ENCODE measurements around the gene ERBIN. TPM values are rescaled to one million over a fixed set of nuclear protein-coding genes. Genes with fewer than 3 reads are reported as not detected.
A peak's percentile ranks its signal among the peaks of the same experiment; 100 is the strongest.

The ERBIN gene
- total RNA-seq, 1 donor from 2014 or later: 91.9 TPM

- H3K27me3 ChIP-seq (ENCODE audit: control insufficient read depth in 3 of 3, insufficient read depth in 3 of 3, low read length in 3 of 3): no peaks in the 10 kb centered on the region
- no peak overlapping the region for H3K27ac ChIP-seq (ENCODE audit: low read depth, low read length)
- H3K4me3 ChIP-seq (ENCODE audit: low read length in 3 of 3): no peak overlapping the region
- no peak overlapping the region for H3K9ac ChIP-seq (ENCODE audit: low read depth in 1 of 3, low read length in 3 of 3)
- H3K36me3 ChIP-seq (ENCODE audit: control insufficient read depth in 3 of 3, insufficient read depth in 3 of 3, low read length in 3 of 3): peaks cover 0 to 9% (median 0%) of the 10 kb centered on the region in 3 donors
- no peaks in the 10 kb centered on the region for H3K4me1 ChIP-seq (ENCODE audit: control insufficient read depth in 3 of 3, insufficient read depth in 3 of 3, low read length in 3 of 3)
- no peaks in the 10 kb centered on the region for H3K9me3 ChIP-seq (ENCODE audit: control insufficient read depth in 3 of 3, low read length in 3 of 3)
These were observed 145.7 kb downstream of the ERBIN start for GRCh38 chr5:66072031-66072430.

GRCh38 chr5:66074901-66075300 lies 148.5 kb downstream of the ERBIN start:
- Histone ChIP-seq H3K36me3 (ENCODE audit: control insufficient read depth in 3 of 3, insufficient read depth in 3 of 3, low read length in 3 of 3) (peaks cover 3 to 9% (median 7%) of the 10 kb centered on the region in 3 donors), H3K27me3 (ENCODE audit: control insufficient read depth in 3 of 3, insufficient read depth in 3 of 3, low read length in 3 of 3) (no peaks in the 10 kb centered on the region), H3K4me1 (ENCODE audit: control insufficient read depth in 3 of 3, insufficient read depth in 3 of 3, low read length in 3 of 3) (no peaks in the 10 kb centered on the region), H3K9me3 (ENCODE audit: control insufficient read depth in 3 of 3, low read length in 3 of 3) (no peaks in the 10 kb centered on the region), H3K4me3 (ENCODE audit: low read length in 3 of 3) (no peak overlapping the region), H3K27ac (ENCODE audit: low read depth, low read length) (no peak overlapping the region), H3K9ac (ENCODE audit: low read depth in 1 of 3, low read length in 3 of 3) (no peak overlapping the region)

GRCh38 chr5:66080664-66081063 lies 154.3 kb downstream of the ERBIN start:
- Histone ChIP-seq H3K9me3 (ENCODE audit: control insufficient read depth in 3 of 3, low read length in 3 of 3) (peaks cover 0 to 3% (median 0%) of the 10 kb centered on the region in 3 donors), H3K9ac (ENCODE audit: low read depth in 1 of 3, low read length in 3 of 3) (no peak overlapping the region), H3K27me3 (ENCODE audit: control insufficient read depth in 3 of 3, insufficient read depth in 3 of 3, low read length in 3 of 3) (no peaks in the 10 kb centered on the region), H3K27ac (ENCODE audit: low read depth, low read length) (no peak overlapping the region), H3K36me3 (ENCODE audit: control insufficient read depth in 3 of 3, insufficient read depth in 3 of 3, low read length in 3 of 3) (peaks cover 3 to 9% (median 4%) of the 10 kb centered on the region in 3 donors), H3K4me3 (ENCODE audit: low read length in 3 of 3) (no peak overlapping the region), H3K4me1 (ENCODE audit: control insufficient read depth in 3 of 3, insufficient read depth in 3 of 3, low read length in 3 of 3) (no peaks in the 10 kb centered on the region)

GRCh38 chr5:66089384-66089783 lies 163.0 kb downstream of the ERBIN start:
- Histone ChIP-seq H3K4me1 (ENCODE audit: control insufficient read depth in 3 of 3, insufficient read depth in 3 of 3, low read length in 3 of 3) (no peaks in the 10 kb centered on the region), H3K27ac (ENCODE audit: low read depth, low read length) (no peak overlapping the region), H3K9ac (ENCODE audit: low read depth in 1 of 3, low read length in 3 of 3) (no peak overlapping the region), H3K27me3 (ENCODE audit: control insufficient read depth in 3 of 3, insufficient read depth in 3 of 3, low read length in 3 of 3) (no peaks in the 10 kb centered on the region), H3K9me3 (ENCODE audit: control insufficient read depth in 3 of 3, low read length in 3 of 3) (peaks cover 0 to 6% (median 3%) of the 10 kb centered on the region in 3 donors), H3K36me3 (ENCODE audit: control insufficient read depth in 3 of 3, insufficient read depth in 3 of 3, low read length in 3 of 3) (peaks cover 4 to 8% (median 5%) of the 10 kb centered on the region in 3 donors), H3K4me3 (ENCODE audit: low read length in 3 of 3) (peak overlapping the region in 1 of 3 donors; percentile 18)

GRCh38 chr5:66100851-66101250 lies 174.5 kb downstream of the ERBIN start:
- Histone ChIP-seq H3K27ac (ENCODE audit: low read depth, low read length) (no peak overlapping the region), H3K4me1 (ENCODE audit: control insufficient read depth in 3 of 3, insufficient read depth in 3 of 3, low read length in 3 of 3) (no peaks in the 10 kb centered on the region), H3K9me3 (ENCODE audit: control insufficient read depth in 3 of 3, low read length in 3 of 3) (peaks cover 1 to 3% (median 3%) of the 10 kb centered on the region in 3 donors), H3K9ac (ENCODE audit: low read depth in 1 of 3, low read length in 3 of 3) (no peak overlapping the region), H3K36me3 (ENCODE audit: control insufficient read depth in 3 of 3, insufficient read depth in 3 of 3, low read length in 3 of 3) (no peaks in the 10 kb centered on the region), H3K4me3 (ENCODE audit: low read length in 3 of 3) (no peak overlapping the region), H3K27me3 (ENCODE audit: control insufficient read depth in 3 of 3, insufficient read depth in 3 of 3, low read length in 3 of 3) (no peaks in the 10 kb centered on the region)

- Histone ChIP-seq H3K27me3 (ENCODE audit: control insufficient read depth in 3 of 3, insufficient read depth in 3 of 3, low read length in 3 of 3) (no peaks in the 10 kb centered on the region), H3K27ac (ENCODE audit: low read depth, low read length) (no peak overlapping the region), H3K9me3 (ENCODE audit: control insufficient read depth in 3 of 3, low read length in 3 of 3) (no peaks in the 10 kb centered on the region), H3K4me1 (ENCODE audit: control insufficient read depth in 3 of 3, insufficient read depth in 3 of 3, low read length in 3 of 3) (no peaks in the 10 kb centered on the region), H3K36me3 (ENCODE audit: control insufficient read depth in 3 of 3, insufficient read depth in 3 of 3, low read length in 3 of 3) (no peaks in the 10 kb centered on the region), H3K9ac (ENCODE audit: low read depth in 1 of 3, low read length in 3 of 3) (no peak overlapping the region), H3K4me3 (ENCODE audit: low read length in 3 of 3) (no peak overlapping the region)
These were observed 186.8 kb downstream of the ERBIN start for GRCh38 chr5:66113160-66113559.

GRCh38 chr5:66118304-66118703 lies 191.9 kb downstream of the ERBIN start:
- H3K9ac ChIP-seq (ENCODE audit: low read depth in 1 of 3, low read length in 3 of 3): no peak overlapping the region
- no peaks in the 10 kb centered on the region for H3K27me3 ChIP-seq (ENCODE audit: control insufficient read depth in 3 of 3, insufficient read depth in 3 of 3, low read length in 3 of 3)
- no peak overlapping the region for H3K4me3 ChIP-seq (ENCODE audit: low read length in 3 of 3)
- no peak overlapping the region for H3K27ac ChIP-seq (ENCODE audit: low read depth, low read length)
- H3K36me3 ChIP-seq (ENCODE audit: control insufficient read depth in 3 of 3, insufficient read depth in 3 of 3, low read length in 3 of 3): no peaks in the 10 kb centered on the region
- H3K9me3 ChIP-seq (ENCODE audit: control insufficient read depth in 3 of 3, low read length in 3 of 3): no peaks in the 10 kb centered on the region
- no peaks in the 10 kb centered on the region for H3K4me1 ChIP-seq (ENCODE audit: control insufficient read depth in 3 of 3, insufficient read depth in 3 of 3, low read length in 3 of 3)

- no peak overlapping the region for H3K9ac ChIP-seq (ENCODE audit: low read depth in 1 of 3, low read length in 3 of 3)
- no peak overlapping the region for H3K27ac ChIP-seq (ENCODE audit: low read depth, low read length)
- H3K27me3 ChIP-seq (ENCODE audit: control insufficient read depth in 3 of 3, insufficient read depth in 3 of 3, low read length in 3 of 3): no peaks in the 10 kb centered on the region
- H3K4me1 ChIP-seq (ENCODE audit: control insufficient read depth in 3 of 3, insufficient read depth in 3 of 3, low read length in 3 of 3): no peaks in the 10 kb centered on the region
- H3K36me3 ChIP-seq (ENCODE audit: control insufficient read depth in 3 of 3, insufficient read depth in 3 of 3, low read length in 3 of 3): no peaks in the 10 kb centered on the region
- H3K9me3 ChIP-seq (ENCODE audit: control insufficient read depth in 3 of 3, low read length in 3 of 3): no peaks in the 10 kb centered on the region
- H3K4me3 ChIP-seq (ENCODE audit: low read length in 3 of 3): no peak overlapping the region
These were observed 196.1 kb downstream of the ERBIN start for GRCh38 chr5:66122379-66123034.

- no peak overlapping the region for H3K9ac ChIP-seq (ENCODE audit: low read depth in 1 of 3, low read length in 3 of 3)
- no peaks in the 10 kb centered on the region for H3K9me3 ChIP-seq (ENCODE audit: control insufficient read depth in 3 of 3, low read length in 3 of 3)
- H3K27me3 ChIP-seq (ENCODE audit: control insufficient read depth in 3 of 3, insufficient read depth in 3 of 3, low read length in 3 of 3): no peaks in the 10 kb centered on the region
- no peak overlapping the region for H3K27ac ChIP-seq (ENCODE audit: low read depth, low read length)
- no peaks in the 10 kb centered on the region for H3K36me3 ChIP-seq (ENCODE audit: control insufficient read depth in 3 of 3, insufficient read depth in 3 of 3, low read length in 3 of 3)
- H3K4me1 ChIP-seq (ENCODE audit: control insufficient read depth in 3 of 3, insufficient read depth in 3 of 3, low read length in 3 of 3): peaks cover 0 to 2% (median under 1%) of the 10 kb centered on the region in 3 donors
- no peak overlapping the region for H3K4me3 ChIP-seq (ENCODE audit: low read length in 3 of 3)
These were observed 202.8 kb downstream of the ERBIN start for GRCh38 chr5:66129144-66129543.

- Histone ChIP-seq H3K9me3 (ENCODE audit: control insufficient read depth in 3 of 3, low read length in 3 of 3) (no peaks in the 10 kb centered on the region), H3K9ac (ENCODE audit: low read depth in 1 of 3, low read length in 3 of 3) (no peak overlapping the region), H3K27ac (ENCODE audit: low read depth, low read length) (no peak overlapping the region), H3K27me3 (ENCODE audit: control insufficient read depth in 3 of 3, insufficient read depth in 3 of 3, low read length in 3 of 3) (no peaks in the 10 kb centered on the region), H3K4me1 (ENCODE audit: control insufficient read depth in 3 of 3, insufficient read depth in 3 of 3, low read length in 3 of 3) (peaks cover 0 to 8% (median 2%) of the 10 kb centered on the region in 3 donors), H3K4me3 (ENCODE audit: low read length in 3 of 3) (no peak overlapping the region), H3K36me3 (ENCODE audit: control insufficient read depth in 3 of 3, insufficient read depth in 3 of 3, low read length in 3 of 3) (no peaks in the 10 kb centered on the region)
These were observed 204.1 kb downstream of the ERBIN start for GRCh38 chr5:66130493-66130892.
